Stromal cell of bone marrow (primary cell): ENCODE data around the gene AP5Z1.

Source experiments
- DNase-seq: peaks from one replicate; pipeline ENCODE4 v3.0.0-alpha.2; 2012; ENCODE audit warnings: low read depth

AP5Z1 gene

GRCh38 chr7:4822677-4823076, 47.3 kb downstream of the AP5Z1 start:
- no peak for DNase-seq

- DNase-seq: no peak
Measured at GRCh38 chr7:4823441-4824119, 48.2 kb downstream of the AP5Z1 start.

- DNase-seq: no peak
Measured at GRCh38 chr7:4824120-4824775, 48.8 kb downstream of the AP5Z1 start.

- no peak for DNase-seq
Measured at GRCh38 chr7:4825081-4825480, 49.7 kb downstream of the AP5Z1 start.

GRCh38 chr7:4828720-4829383, 53.4 kb downstream of the AP5Z1 start:
- no peak for DNase-seq

GRCh38 chr7:4830176-4830575, 54.8 kb downstream of the AP5Z1 start:
- no peak for DNase-seq

GRCh38 chr7:4831723-4832495, 56.5 kb downstream of the AP5Z1 start:
- DNase-seq: no peak

- no peak for DNase-seq
Measured at GRCh38 chr7:4832711-4833110, 57.3 kb downstream of the AP5Z1 start.

- no peak for DNase-seq
Measured at GRCh38 chr7:4833176-4833575, 57.8 kb downstream of the AP5Z1 start.

GRCh38 chr7:4833691-4834600, 58.5 kb downstream of the AP5Z1 start:
- no peak for DNase-seq

- DNase-seq: no peak
Measured at GRCh38 chr7:4834601-4835397, 59.4 kb downstream of the AP5Z1 start.

GRCh38 chr7:4835398-4836205, 60.2 kb downstream of the AP5Z1 start:
- DNase-seq: no peak

- DNase-seq: no peak
Measured at GRCh38 chr7:4836206-4836661, 60.8 kb downstream of the AP5Z1 start.

- no peak for DNase-seq
Measured at GRCh38 chr7:4837041-4837802, 61.8 kb downstream of the AP5Z1 start.

- no peak for DNase-seq
Measured at GRCh38 chr7:4837803-4838625, 62.6 kb downstream of the AP5Z1 start.

GRCh38 chr7:4838626-4839334, 63.4 kb downstream of the AP5Z1 start:
- DNase-seq: no peak

- no peak for DNase-seq
Measured at GRCh38 chr7:4840079-4840501, 64.7 kb downstream of the AP5Z1 start.
